22Rv1 (cell line): ENCODE data around the gene SLC10A3.

Experiments used
- H3K27ac ChIP-seq: fragments of 450-650 bp; 2 replicates; pipeline ENCODE4 v1.5.1; 2017
- CTCF ChIP-seq: fragments of 450-650 bp; IDR thresholded peaks from 2 replicates; pipeline ENCODE4 v1.5.1; 2017; ENCODE audit warnings: mild to moderate bottlenecking
- ZFX ChIP-seq: fragments of 450-650 bp; IDR thresholded peaks from 2 replicates; pipeline ENCODE4 v1.6.1; 2017; ENCODE audit warnings: antibody characterized with exemption, borderline replicate concordance

The SLC10A3 gene

DNA sequence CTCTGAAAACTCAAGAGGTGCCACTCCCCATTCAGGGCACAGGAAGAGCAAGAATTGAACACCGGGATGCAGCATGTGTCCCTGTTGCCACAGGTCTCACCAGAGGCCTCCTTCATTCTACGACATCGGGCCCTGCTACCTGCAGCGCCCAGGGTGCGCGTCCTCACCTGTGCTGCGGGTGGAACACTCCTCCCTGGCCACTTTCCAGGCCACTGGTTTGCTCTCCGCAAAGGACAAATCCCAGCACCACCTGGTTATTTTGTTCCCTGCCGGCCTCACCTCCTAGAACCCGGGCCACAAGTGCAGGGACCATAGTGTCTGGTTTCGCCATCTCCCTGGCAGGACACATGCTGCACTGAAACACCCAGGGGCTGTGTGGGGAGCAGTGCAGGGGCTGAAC, 39.9 kb upstream of the SLC10A3 start:
- no peak overlapping the region for H3K27ac ChIP-seq
- no peak for TF ChIP-seq CTCF
- TF ChIP-seq ZFX = no peak

- TF ChIP-seq CTCF (no peak), ZFX (no peak)
- no peak overlapping the region for H3K27ac ChIP-seq
These were observed 38.8 kb upstream of the SLC10A3 start for GRCh38 chrX:154529206-154529612.

GRCh38 chrX:154526901-154527675, 36.7 kb upstream of the SLC10A3 start:
- H3K27ac ChIP-seq = peak overlapping the region; percentile 50
- TF ChIP-seq ZFX = no peak
- peak; percentile 69 for TF ChIP-seq CTCF

DNA sequence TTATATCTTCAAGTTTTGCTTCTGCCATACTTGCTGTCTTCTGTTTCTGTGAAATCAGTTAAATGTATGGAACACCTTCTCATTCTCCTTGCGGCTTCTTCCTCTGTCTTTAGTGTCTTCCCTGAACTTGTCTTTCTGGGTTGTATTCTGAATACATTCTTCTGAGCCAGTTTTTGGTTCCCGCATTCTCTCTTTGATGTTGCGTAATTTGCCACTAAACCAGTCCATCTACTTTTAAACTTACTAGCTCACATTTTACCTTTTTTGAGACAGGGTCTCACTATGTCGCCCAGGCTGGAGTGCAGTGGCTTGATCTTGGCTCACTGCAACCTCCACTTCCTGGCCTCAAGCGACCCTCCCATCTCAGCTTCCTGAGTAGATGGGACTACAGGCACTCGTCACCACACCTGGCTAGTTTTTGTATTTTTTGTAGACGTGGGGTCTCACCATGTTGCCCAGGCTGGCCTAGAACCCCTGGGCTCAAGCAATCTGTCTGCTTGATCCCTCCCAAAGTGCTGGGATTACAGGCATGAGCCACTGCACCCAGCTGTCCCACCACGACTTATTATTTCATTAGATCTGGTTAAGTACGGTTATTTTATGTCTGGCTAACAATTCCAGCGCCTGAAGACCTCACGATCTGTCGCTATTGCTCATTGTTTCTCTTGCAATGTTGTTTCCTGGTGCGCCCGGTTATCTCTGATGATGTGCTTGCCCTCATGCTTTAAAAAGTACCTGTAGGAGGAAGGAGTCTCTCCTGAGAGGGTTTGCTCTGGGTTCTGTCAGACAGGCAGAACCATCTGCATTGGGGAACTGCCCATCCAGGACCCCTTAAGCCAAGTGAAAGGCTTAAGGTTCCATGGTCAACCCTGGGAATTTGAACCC, 35.4 kb upstream of the SLC10A3 start:
- no peak overlapping the region for H3K27ac ChIP-seq
- TF ChIP-seq CTCF = no peak
- no peak for TF ChIP-seq ZFX

DNA sequence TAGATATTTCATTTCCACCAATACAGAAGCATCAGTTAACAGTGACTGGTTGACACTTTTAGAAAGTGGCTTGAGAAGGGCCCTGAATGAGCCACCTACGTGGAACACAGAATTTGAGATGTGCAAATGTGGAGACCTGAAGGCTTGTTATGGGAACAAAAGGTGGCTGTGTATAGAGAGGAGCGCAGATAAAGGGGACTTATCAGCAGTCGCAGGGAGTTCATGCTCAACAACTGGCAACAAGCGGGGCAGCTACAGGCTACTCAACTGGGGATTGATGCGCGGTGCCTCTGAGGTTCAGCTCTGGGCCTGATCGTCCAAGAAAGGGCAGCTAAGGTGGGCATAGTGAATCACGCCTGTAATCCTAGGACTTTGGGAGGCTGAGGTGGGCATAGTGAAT, 29.0 kb upstream of the SLC10A3 start:
- TF ChIP-seq CTCF = no peak
- no peak for TF ChIP-seq ZFX

GRCh38 chrX:154517101-154517781, 26.8 kb upstream of the SLC10A3 start:
- no peak for TF ChIP-seq ZFX
- TF ChIP-seq CTCF = no peak
- no peak overlapping the region; the same call in 1 of the 2 replicates for H3K27ac ChIP-seq

More for the DNA sequence above, 29.0 kb upstream of the SLC10A3 start:
- H3K27ac ChIP-seq = no peak overlapping the region
